NCI-H1092 treated with DMSO at 0.1 percent for 48 hours (cell line): ENCODE measurements around the gene LDLRAD4.

Source experiments
- DNase-seq: peaks from one replicate; lab custom pipeline; 2025; lab: John Stamatoyannopoulos, UW

Gene LDLRAD4

GRCh38 chr18:13616041-13616440 lies 397.5 kb downstream of the LDLRAD4 start:
- no peak for DNase-seq

- no peak for DNase-seq
Observed at GRCh38 chr18:13616525-13617035, 398.0 kb downstream of the LDLRAD4 start.

- DNase-seq: no peak
Observed at GRCh38 chr18:13617826-13618515, 399.4 kb downstream of the LDLRAD4 start.

DNA sequence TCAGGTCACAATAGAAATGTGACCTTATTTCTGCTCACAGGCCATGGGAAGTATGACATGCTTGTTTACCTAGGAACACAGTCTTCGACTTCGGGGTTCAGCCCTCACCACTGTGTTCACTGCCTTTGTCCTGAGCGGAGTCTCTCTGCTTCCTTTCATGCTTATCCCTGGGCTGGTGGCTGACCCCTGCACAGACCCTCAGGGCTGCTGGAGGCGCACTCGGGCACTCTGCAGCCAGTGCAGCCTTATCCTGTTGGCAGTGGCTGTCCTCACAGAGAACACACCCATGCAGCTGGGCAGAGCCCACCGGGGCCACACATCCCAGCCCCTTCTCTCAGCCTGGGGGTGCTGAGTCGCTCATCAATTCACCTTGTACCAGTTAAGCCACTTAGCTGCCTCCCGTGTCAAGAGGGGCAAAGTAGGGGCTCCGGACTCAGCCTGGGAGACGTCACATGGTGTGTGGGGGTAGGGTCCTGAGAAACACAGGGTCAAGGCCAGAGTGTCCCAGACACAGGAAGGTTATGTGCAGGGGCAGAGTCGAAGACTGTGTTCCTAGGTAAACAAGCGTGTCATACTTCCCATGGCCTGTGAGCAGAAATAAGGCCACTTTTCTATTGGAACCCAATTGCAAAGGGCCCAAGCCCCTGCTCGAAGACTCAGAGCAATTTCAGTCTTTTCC lies 400.3 kb downstream of the LDLRAD4 start:
- no peak for DNase-seq

DNA sequence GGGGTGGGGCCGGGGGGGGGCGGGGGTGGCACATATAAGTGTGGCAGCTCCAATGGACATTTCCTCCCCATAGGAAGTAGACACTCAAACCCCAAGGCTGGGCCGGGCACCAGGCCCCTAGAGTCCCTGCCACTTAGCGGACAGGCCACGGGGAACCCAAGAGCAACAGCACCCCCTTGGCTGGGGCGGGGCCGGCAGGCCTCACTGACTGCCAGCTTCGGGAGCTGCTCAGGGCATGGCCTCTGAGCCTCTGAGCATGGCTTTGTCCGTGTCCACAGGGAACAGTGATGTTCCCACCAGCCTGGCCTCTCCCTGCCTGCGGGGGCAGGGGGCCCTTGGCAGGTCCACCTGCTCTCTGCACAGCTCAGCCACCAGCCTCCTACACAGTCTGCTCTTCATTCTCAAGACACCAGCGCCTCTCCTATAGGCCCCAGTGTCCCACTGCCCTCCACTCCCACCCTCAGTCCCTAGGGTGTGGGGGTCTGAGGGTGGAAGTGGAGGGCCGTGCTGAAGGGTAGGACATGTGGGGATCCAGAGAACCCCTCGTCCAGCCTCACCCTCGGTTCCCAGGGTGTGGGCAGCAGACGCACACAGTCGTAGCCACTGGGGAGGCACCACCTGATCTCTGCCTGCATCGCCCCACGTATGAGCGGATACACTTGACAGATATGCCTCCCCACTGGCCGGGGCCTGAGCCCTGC lies 401.1 kb downstream of the LDLRAD4 start:
- DNase-seq: no peak

DNA sequence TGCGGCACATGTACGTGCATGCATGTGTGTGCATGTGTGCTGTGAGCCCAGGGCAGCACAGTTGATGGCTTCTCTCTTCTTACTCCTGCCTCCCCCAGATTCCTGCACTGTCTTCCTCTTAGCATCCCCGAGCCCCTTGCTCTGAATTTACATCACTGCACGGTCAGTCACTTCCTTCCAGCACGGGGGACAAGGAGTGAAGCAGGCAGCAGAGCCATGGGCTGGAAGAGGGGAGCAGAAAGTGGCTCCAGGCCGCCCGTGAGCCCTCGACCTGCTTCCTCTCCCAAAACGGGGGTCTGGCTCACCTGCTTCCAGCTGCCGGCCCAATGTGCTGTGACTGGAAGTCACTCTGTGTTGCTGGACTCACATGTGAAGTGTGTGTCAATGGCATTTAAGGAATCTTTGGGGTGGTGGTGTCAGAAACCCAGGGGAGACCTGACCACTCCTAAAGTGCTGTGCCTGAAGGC lies 401.7 kb downstream of the LDLRAD4 start:
- no peak for DNase-seq

GRCh38 chr18:13620818-13621445 lies 402.4 kb downstream of the LDLRAD4 start:
- DNase-seq: no peak

DNA sequence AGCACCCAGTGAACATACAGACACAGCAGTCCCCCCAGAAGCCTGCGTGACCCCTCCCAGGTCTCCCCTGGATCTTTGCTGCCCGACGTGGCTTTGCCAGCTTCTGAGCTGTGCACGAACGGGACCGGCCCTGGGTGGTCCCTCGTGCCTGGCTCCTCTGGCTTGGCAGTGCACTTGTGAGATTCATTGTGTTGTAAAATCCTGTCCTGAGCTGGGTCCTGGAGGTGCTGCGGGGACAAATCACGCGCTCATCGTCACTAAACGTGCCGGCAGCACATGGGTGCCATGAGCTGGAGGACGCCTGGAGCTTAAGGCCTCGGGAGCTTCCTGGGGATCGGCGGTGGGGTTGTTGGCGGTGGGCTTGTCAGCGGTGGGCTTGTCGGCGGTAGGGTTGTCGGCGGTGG lies 402.9 kb downstream of the LDLRAD4 start:
- no peak for DNase-seq

GRCh38 chr18:13621886-13622619 lies 403.5 kb downstream of the LDLRAD4 start:
- DNase-seq: no peak

DNA sequence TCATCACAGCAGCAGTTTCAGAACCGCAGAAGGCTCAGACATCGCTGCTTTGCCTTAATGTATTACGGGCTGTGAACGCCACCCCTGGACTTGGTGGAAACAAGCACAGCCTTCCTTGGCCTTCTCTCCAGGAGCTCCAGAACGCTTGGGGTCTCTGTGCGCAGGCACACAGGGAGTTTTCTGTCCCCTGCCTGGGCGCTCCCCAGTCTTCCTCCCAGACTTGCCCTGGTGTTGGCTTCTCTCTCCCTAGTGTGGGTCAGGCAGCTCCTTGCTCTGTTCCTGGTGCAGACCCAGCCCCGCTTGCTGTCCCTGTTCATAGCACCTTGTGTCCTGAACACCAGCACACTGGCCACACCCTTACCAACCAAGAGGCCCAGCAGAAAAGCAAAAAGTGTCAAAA lies 404.2 kb downstream of the LDLRAD4 start:
- DNase-seq: no peak

DNA sequence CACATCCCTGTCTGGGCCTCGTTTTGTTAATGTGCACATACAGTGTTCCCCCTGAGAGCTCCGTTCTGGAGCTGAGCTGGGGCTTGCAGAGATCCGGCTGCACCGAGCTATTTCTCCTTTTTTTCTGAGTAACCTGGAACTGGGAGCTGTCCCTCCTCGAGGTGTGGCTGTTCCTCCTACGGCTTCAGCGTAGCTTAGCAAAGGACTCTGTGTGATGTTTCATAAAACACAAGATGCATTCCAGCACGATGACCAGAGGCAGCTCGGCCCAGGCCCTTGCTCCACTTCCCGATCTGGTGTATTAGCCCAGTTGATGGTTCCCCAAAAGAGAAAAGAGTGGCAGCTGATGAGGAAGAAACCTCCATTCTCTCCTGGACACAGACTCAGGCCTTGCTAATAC lies 404.8 kb downstream of the LDLRAD4 start:
- DNase-seq: no peak

DNA sequence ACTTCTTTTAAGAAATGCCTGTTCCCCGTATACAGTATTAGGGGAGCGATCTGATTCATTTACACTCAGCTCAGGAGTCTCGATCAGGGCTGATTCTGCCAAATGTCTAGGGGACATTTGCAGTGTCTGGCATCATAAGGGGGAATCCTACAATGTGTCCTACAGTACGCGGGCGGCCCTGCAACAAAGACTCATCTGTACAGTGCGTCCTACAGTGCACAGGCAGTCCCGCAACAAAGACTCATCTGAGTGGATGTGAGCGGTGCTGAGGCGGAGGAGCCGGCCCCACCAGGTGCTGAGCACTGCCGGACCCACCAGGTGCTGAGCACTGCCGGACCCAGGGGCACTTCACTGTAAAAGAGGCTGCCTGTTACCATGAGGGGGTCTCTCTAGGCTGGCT lies 405.3 kb downstream of the LDLRAD4 start:
- DNase-seq: no peak

- DNase-seq: no peak
Observed at GRCh38 chr18:13624563-13625237, 406.1 kb downstream of the LDLRAD4 start.

GRCh38 chr18:13625355-13625754 lies 406.8 kb downstream of the LDLRAD4 start:
- no peak for DNase-seq

- DNase-seq: no peak
Observed at GRCh38 chr18:13625843-13626543, 407.4 kb downstream of the LDLRAD4 start.

- DNase-seq: no peak
Observed at GRCh38 chr18:13626544-13626908, 408.0 kb downstream of the LDLRAD4 start.

DNA sequence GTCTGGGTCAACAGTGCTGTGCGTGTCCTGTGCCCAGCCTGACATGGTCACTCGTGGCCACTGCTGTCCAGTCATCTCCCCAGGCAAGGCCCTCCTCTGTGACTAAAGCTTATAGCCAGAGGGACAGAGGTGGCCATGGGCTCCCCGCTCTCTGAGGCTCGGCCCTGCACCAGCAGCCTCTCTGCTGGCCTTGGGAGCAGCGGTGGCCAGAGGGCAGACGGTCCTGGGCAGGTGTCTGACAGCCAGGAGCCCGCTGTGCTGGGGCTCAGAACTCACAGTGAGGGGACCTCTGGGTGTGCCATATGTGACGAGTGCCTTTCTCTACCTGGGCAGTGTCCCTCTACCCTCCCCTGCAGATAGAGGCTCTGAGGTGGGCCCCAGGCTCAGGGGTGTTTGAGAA lies 409.1 kb downstream of the LDLRAD4 start:
- no peak for DNase-seq

DNA sequence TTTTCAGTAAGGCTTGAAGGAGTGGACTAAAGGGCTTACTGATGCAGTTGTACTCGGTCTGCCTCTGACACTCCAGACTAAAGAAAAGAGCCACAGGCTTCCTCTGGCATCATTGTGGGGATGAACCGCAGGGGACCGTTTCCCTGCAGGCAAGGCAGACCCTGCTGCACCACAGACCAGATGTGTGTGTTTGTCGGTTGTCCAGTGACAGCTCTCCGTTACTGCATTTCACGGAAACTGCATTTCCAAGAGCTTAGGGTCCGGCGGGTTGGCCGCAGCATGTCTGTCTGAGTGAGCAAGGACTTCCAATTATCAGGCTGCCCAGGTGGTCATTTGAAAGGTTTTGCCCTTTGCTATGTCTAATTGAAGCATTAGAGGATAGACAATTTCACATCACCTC lies 409.7 kb downstream of the LDLRAD4 start:
- no peak for DNase-seq

DNA sequence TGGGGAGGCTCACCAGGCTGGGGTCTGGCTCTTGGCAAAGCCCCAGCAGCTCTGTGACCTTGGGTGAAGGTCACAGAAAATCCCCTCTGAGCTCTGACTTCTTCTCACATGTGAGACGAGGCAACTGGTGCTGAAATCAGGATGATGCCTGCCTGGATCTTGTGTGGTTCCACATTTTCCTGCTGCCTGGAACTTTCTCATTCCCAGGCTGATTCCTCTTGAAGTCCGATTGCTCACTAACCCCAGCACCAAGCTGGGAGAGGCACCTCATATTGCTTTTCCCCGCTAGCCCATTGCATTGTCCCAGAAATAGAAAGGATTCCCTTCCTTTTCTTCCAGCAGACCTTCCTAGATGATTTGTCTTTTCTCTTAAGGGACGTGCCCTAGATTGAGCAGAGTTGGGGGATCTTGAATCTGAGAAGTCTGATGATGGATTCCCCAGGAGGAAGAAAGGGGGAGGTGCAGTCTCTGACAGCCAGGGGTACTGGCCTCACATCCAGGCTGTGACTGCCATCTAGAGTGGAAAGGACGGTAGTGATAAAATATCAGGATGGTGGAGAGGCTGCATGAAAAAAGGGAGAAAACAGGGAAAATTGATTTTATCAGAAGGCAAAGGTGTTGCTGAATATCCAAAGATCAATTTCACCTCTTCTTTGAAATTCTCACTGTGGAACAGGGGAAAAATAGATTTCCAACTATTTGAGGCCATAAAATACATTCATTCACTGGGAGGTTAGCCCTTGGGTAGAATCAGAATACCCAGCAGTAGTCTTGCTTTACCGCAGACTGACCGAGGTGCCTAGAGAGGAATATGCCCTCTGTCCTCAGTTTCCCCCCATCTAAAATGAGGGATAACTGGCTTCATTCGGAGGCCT lies 411.5 kb downstream of the LDLRAD4 start:
- DNase-seq: peak; percentile 21
